RWPE2 (cell line): ENCODE data around the gene C1QTNF9.
A peak's percentile ranks its signal among the peaks of the same experiment; 100 is the strongest.

Experiments used
- ATAC-seq: fragments of 200-7000 bp; cut with Tn5 transposase; 3 replicates; pipeline ENCODE4 v1.9.1; 2021; ENCODE audit warnings: low read depth
- DNase-seq: peaks from one replicate; pipeline ENCODE4 v3.0.0-alpha.2; 2020; ENCODE audit warnings: low spot score
- H3K27ac ChIP-seq: fragments of 450-650 bp; 2 replicates; pipeline ENCODE4 v1.5.1; 2017; ENCODE audit warnings: mild to moderate bottlenecking; ENCODE audit not compliant: poor library complexity, severe bottlenecking
- H3K27me3 ChIP-seq: fragments of 250-450 bp; sonication (Bioruptor Pico); 2 replicates; pipeline ENCODE4 v1.5.1; 2021; ENCODE audit warnings: mild to moderate bottlenecking, moderate library complexity; ENCODE audit not compliant: insufficient read depth, poor library complexity, severe bottlenecking
- H3K36me3 ChIP-seq: fragments of 250-450 bp; sonication (Bioruptor Pico); 2 replicates; pipeline ENCODE4 v1.5.1; 2020; ENCODE audit warnings: low read depth, mild to moderate bottlenecking, moderate library complexity
- H3K4me1 ChIP-seq: fragments of 250-450 bp; sonication (Bioruptor Pico); 2 replicates; pipeline ENCODE4 v1.5.1; 2021; ENCODE audit warnings: mild to moderate bottlenecking, moderate library complexity; ENCODE audit not compliant: insufficient read depth, poor library complexity, severe bottlenecking
- H3K4me3 ChIP-seq: fragments of 250-450 bp; sonication (Bioruptor Pico); 2 replicates; pipeline ENCODE4 v1.5.1; 2021; ENCODE audit warnings: mild to moderate bottlenecking, moderate library complexity; ENCODE audit not compliant: severe bottlenecking
- H3K9me3 ChIP-seq: fragments of 250-450 bp; sonication (Bioruptor Pico); 2 replicates; pipeline ENCODE4 v1.5.1; 2021; ENCODE audit warnings: mild to moderate bottlenecking, moderate library complexity; ENCODE audit not compliant: severe bottlenecking
- CTCF ChIP-seq: fragments of 450-650 bp; IDR thresholded peaks from one replicate; pipeline ENCODE4 v1.5.1; 2017; ENCODE audit warnings: mild to moderate bottlenecking, moderate library complexity; ENCODE audit not compliant: poor library complexity, severe bottlenecking

C1QTNF9 gene

GRCh38 chr13:24267274-24267673 lies 42.1 kb upstream of the C1QTNF9 start:
- no peak overlapping the region for H3K4me3 ChIP-seq
- no peak for DNase-seq
- no peaks in the 10 kb centered on the region for H3K9me3 ChIP-seq
- H3K27me3 ChIP-seq: no peaks in the 10 kb centered on the region
- ATAC-seq: no peak
- TF ChIP-seq CTCF: no peak
- H3K36me3 ChIP-seq: no peaks in the 10 kb centered on the region
- H3K27ac ChIP-seq: no peak overlapping the region
- H3K4me1 ChIP-seq: peaks cover 3% of the 10 kb centered on the region

DNA sequence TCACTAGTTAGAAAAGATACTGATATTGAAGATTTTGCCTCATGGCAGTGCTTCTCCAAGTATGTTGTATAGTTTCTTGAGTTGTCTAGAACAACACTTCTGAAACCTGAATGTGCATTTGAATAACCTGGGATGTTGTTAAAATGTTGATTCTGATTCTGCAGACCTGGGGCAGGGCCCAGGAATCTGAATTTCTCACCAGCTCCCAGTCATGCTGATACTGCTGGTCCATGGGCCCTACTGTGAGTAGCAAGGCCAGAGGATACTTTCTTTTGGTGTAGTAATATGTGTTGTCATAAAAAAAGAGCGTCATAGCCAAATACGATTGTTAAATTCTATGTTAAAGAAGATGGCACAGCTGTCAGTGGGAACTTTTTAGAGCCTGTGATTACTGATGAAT lies 41.6 kb upstream of the C1QTNF9 start:
- no peak for DNase-seq
- Histone ChIP-seq H3K4me3 (no peak overlapping the region), H3K27me3 (no peaks in the 10 kb centered on the region), H3K9me3 (no peaks in the 10 kb centered on the region), H3K27ac (no peak overlapping the region), H3K4me1 (peaks cover 3% of the 10 kb centered on the region), H3K36me3 (no peaks in the 10 kb centered on the region)
- TF ChIP-seq CTCF: no peak
- ATAC-seq: no peak

GRCh38 chr13:24269821-24270220 lies 39.6 kb upstream of the C1QTNF9 start:
- no peak for DNase-seq

DNA sequence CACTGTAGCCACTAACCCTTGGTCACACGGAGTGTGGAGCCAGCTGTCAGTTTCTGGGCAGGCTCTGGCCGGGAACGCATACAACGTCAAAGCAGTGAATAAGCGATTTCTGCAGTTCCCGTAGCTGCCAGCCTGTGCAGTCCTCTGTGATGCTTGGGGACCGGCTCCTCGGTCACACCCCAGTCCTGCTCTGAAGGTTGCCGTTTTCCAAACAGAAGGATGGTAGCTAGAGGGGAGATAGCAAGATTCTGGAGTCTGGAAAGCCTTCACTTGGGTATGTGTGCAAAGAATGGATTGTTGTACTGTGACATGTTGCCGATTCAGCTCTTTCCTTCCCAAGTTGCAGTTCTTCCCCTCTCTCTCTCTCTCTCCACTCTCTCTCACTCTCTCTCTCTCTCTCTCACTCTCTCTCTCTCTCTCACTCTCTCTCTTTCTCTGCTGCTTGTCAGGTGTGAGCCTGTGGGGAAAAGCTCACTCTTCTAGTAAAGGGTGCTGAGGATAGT lies 38.7 kb upstream of the C1QTNF9 start:
- no peak for DNase-seq
- Histone ChIP-seq H3K4me3 (no peak overlapping the region), H3K27me3 (no peaks in the 10 kb centered on the region), H3K4me1 (peaks cover 3% of the 10 kb centered on the region), H3K27ac (no peak overlapping the region), H3K9me3 (no peaks in the 10 kb centered on the region), H3K36me3 (no peaks in the 10 kb centered on the region)
- peak; percentile 31; the same call in 2 of the 3 replicates for ATAC-seq
- TF ChIP-seq CTCF: no peak

More at GRCh38 chr13:24269821-24270220, 39.6 kb upstream of the C1QTNF9 start:
- Histone ChIP-seq H3K27me3 (no peaks in the 10 kb centered on the region), H3K27ac (no peak overlapping the region), H3K36me3 (no peaks in the 10 kb centered on the region), H3K4me1 (peaks cover 3% of the 10 kb centered on the region), H3K4me3 (no peak overlapping the region), H3K9me3 (no peaks in the 10 kb centered on the region)
- ATAC-seq: no peak
- no peak for TF ChIP-seq CTCF

GRCh38 chr13:24271231-24271600 lies 38.2 kb upstream of the C1QTNF9 start:
- ATAC-seq (no peak), DNase-seq (no peak)
- Histone ChIP-seq H3K9me3 (no peaks in the 10 kb centered on the region), H3K4me1 (peaks cover 3% of the 10 kb centered on the region), H3K36me3 (no peaks in the 10 kb centered on the region), H3K4me3 (no peak overlapping the region), H3K27me3 (no peaks in the 10 kb centered on the region), H3K27ac (no peak overlapping the region)
- no peak for TF ChIP-seq CTCF
